Left colon (tissue), 2 donors: ENCODE results near the gene BTBD18. TPM values are rescaled to one million over a fixed set of nuclear protein-coding genes. Genes with fewer than 3 reads are reported as not detected.

Source experiments
- ATAC-seq: fragments of 200-7000 bp; cut with Tn5 transposase; one replicate; pipeline ENCODE4 v1.9.1; 2020; ENCODE audit warnings: mild to moderate bottlenecking, moderate library complexity
- DNase-seq, 2 donors: peaks; one replicate each; pipeline ENCODE4 v3.0.0-alpha.2; 2020
- intact Hi-C, 2 donors: fragments of 100-400 bp; cut with DNase I in 1 of 2; cut with micrococcal nuclease in 1 of 2; formaldehyde crosslinking; loops; one replicate each; pipeline versions ENCODE4 v1.11.2 to v1.14.0; 2022; cut with DNase I, micrococcal nuclease
- total RNA-seq, 2 donors: library from RNA; stranded (reverse); fragmentation: NEBNext Ultra II Directional; extraction: Animal tissue kit (Norgen Biotek cat#: 25700); gene quantifications; one replicate each; pipeline ENCODE4 v1.2.1, GENCODE V29; 2021
- donor health status: DM: no; HTN: no; CAD: no.
- donor health status: DM: yes; HTN: yes; CAD: no.

BTBD18 gene
- total RNA-seq, 2 donors from 2014 or later, result not detected

GRCh38 chr11:57778318-57779037, 26.9 kb upstream of the BTBD18 start:
- intact Hi-C loops, result no loop called here
- DNase-seq (peak; percentile 89 to 94), ATAC-seq (peak; percentile 64)

GRCh38 chr11:57777969-57778317, 26.3 kb upstream of the BTBD18 start:
- peak; percentile 69 to 83 for DNase-seq
- intact Hi-C loops, result no loop called here
- peak; percentile 75 for ATAC-seq

- intact Hi-C loops, result no loop called here
- DNase-seq, result no peak
- no peak for ATAC-seq
Observed at GRCh38 chr11:57776577-57777210, 25.1 kb upstream of the BTBD18 start.

- intact Hi-C loops, result no loop called here
- ATAC-seq, result no peak
- no peak for DNase-seq
Observed at GRCh38 chr11:57776031-57776521, 24.5 kb upstream of the BTBD18 start.

GRCh38 chr11:57775491-57775890, 23.9 kb upstream of the BTBD18 start:
- intact Hi-C loops, result no loop called here
- ATAC-seq (no peak), DNase-seq (no peak)

GRCh38 chr11:57773026-57773598, 21.5 kb upstream of the BTBD18 start:
- intact Hi-C loops, result no loop called here
- DNase-seq (no peak), ATAC-seq (no peak)

GRCh38 chr11:57772562-57772961, 20.9 kb upstream of the BTBD18 start:
- no peak for DNase-seq
- peak; percentile 14 for ATAC-seq
- intact Hi-C loops, result no loop called here

- ATAC-seq, result no peak
Observed at GRCh38 chr11:57771365-57771764, 19.7 kb upstream of the BTBD18 start.

GRCh38 chr11:57770793-57771192, 19.2 kb upstream of the BTBD18 start:
- DNase-seq, result no peak
- intact Hi-C loops, result no loop called here
- ATAC-seq, result peak; percentile 19

More at GRCh38 chr11:57771365-57771764, 19.7 kb upstream of the BTBD18 start:
- no peak for DNase-seq
- intact Hi-C loops, result no loop called here

GRCh38 chr11:57764972-57765371, 13.4 kb upstream of the BTBD18 start:
- DNase-seq, result no peak
- intact Hi-C loops, result loop anchor here in 1 of 2 donors (5.0 kb wide), 1 partner anchor 37 kb away; no protein-coding TSS in a partner anchor
- ATAC-seq, result no peak

GRCh38 chr11:57764566-57764965, 12.9 kb upstream of the BTBD18 start:
- ATAC-seq (peak; percentile 13), DNase-seq (no peak)
- intact Hi-C loops, result loop anchor here in 1 of 2 donors (5.0 kb wide), 1 partner anchor 38 kb away; no protein-coding TSS in a partner anchor

GRCh38 chr11:57764021-57764420, 12.4 kb upstream of the BTBD18 start:
- no peak for DNase-seq
- no peak for ATAC-seq
- intact Hi-C loops, result loop anchor here in 1 of 2 donors (5.0 kb wide), 1 partner anchor 38 kb away; no protein-coding TSS in a partner anchor

- intact Hi-C loops, result loop anchor here in 1 of 2 donors (5.0 kb wide), 1 partner anchor 39 kb away; no protein-coding TSS in a partner anchor
- DNase-seq (no peak), ATAC-seq (peak; percentile 50)
Observed at GRCh38 chr11:57763568-57763967, 11.9 kb upstream of the BTBD18 start.

- DNase-seq (peak; percentile 41 to 59), ATAC-seq (peak; percentile 67)
- intact Hi-C loops, result loop anchor here in 1 of 2 donors (5.0 kb wide), 1 partner anchor 40 kb away; no protein-coding TSS in a partner anchor
Observed at GRCh38 chr11:57762235-57762861, 10.7 kb upstream of the BTBD18 start.

GRCh38 chr11:57761301-57762234, 9.9 kb upstream of the BTBD18 start, which contains the start of gene CTNND1:
Gene CTNND1, plus strand, starts transcription at chr11:57761802. Its CDS starts 29,677 bp downstream, at chr11:57791479.
- intact Hi-C loops, result loop anchor here in 1 of 2 donors (5.0 kb wide), 1 partner anchor 41 kb away; no protein-coding TSS in a partner anchor
- DNase-seq, result peak; percentile 82 to 94
- ATAC-seq, result peak; percentile 90

- intact Hi-C loops, result no loop called here
- ATAC-seq (no peak), DNase-seq (no peak)
Observed at GRCh38 chr11:57758174-57758573, 6.6 kb upstream of the BTBD18 start.

GRCh38 chr11:57752954-57753353, 1.3 kb upstream of the BTBD18 start:
- DNase-seq, result no peak
- intact Hi-C loops, result loop anchor here in 1 of 2 donors (5.0 kb wide), 1 partner anchor 49 kb away; no protein-coding TSS in a partner anchor
- no peak for ATAC-seq

GRCh38 chr11:57751176-57751575, 443 bp downstream of the BTBD18 start:
- no peak for DNase-seq
- intact Hi-C loops, result loop anchor here in 1 of 2 donors (5.0 kb wide), 1 partner anchor 51 kb away; no protein-coding TSS in a partner anchor
- no peak for ATAC-seq
